Subcutaneous abdominal adipose tissue (tissue), 5 donors: ENCODE results near the gene MEIS2.

Experiments used
- H3K27ac ChIP-seq: one replicate; pipeline ENCODE4 v1.7.0; 2013; ENCODE audit warnings: low read depth, mild to moderate bottlenecking, inconsistent platforms, low read length, moderate library complexity
- H3K27me3 ChIP-seq, 5 donors: one replicate each; pipeline ENCODE4 v1.7.0; 2013; ENCODE audit warnings: low read length in 5 of 5, inconsistent platforms in 1 of 5; ENCODE audit not compliant: control insufficient read depth in 5 of 5, insufficient read depth in 4 of 5
- H3K36me3 ChIP-seq, 5 donors: one replicate each; pipeline ENCODE4 v1.7.0; 2013; ENCODE audit warnings: low read length in 5 of 5; ENCODE audit not compliant: control insufficient read depth in 5 of 5, insufficient read depth in 5 of 5
- H3K4me1 ChIP-seq, 5 donors: one replicate each; pipeline ENCODE4 v1.7.0; 2013; ENCODE audit warnings: low read length in 5 of 5, mild to moderate bottlenecking in 3 of 5, moderate library complexity in 1 of 5; ENCODE audit not compliant: control insufficient read depth in 5 of 5, insufficient read depth in 5 of 5
- H3K4me3 ChIP-seq, 5 donors: one replicate each; pipeline ENCODE4 v1.7.0; 2013; ENCODE audit warnings: low read length in 5 of 5, low read depth in 1 of 5
- H3K9ac ChIP-seq, 5 donors: one replicate each; pipeline ENCODE4 v1.7.0; 2013; ENCODE audit warnings: low read length in 5 of 5, mild to moderate bottlenecking in 4 of 5, moderate library complexity in 3 of 5
- H3K9me3 ChIP-seq, 5 donors: one replicate each; pipeline ENCODE4 v1.7.0; 2013; ENCODE audit warnings: low read length in 5 of 5; ENCODE audit not compliant: control insufficient read depth in 5 of 5
- donor health status: healthy.
- donor health status: healthy.
- donor health status: healthy.
- donor health status: healthy.
- donor health status: healthy.

Gene MEIS2

GRCh38 chr15:36886701-36887100 is 213.6 kb downstream of the MEIS2 start:
- H3K4me1 ChIP-seq, result peaks cover 0 to 33% (median 27%) of the 10 kb centered on the region in 5 donors
- H3K36me3 ChIP-seq, result peaks cover 0 to 3% (median 0%) of the 10 kb centered on the region in 5 donors
- H3K9ac ChIP-seq, result no peak overlapping the region
- no peak overlapping the region for H3K27ac ChIP-seq
- H3K27me3 ChIP-seq, result peaks cover 13 to 47% (median 43%) of the 10 kb centered on the region in 5 donors
- no peak overlapping the region for H3K4me3 ChIP-seq
- H3K9me3 ChIP-seq, result no peaks in the 10 kb centered on the region

DNA sequence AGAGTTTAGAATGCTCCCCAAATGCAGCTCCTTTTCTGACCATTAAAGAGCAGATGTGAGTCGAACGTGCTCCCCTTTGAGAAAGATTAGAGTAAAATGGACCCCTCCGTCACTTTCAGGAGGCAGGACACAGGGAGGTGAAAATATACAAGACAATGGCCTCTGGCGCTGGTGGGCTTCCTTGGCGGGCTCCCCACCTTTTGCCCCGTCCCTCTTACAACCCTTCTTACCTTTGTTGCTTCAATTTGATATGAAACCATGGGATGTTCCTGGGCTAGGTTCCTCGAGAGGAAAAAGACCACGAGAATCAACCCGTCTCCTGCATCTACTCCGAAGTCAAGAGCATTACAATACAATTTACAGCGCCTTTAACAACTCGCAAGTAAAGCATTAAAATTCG is 214.2 kb downstream of the MEIS2 start:
- Histone ChIP-seq H3K36me3 (no peaks in the 10 kb centered on the region), H3K9me3 (no peaks in the 10 kb centered on the region), H3K27me3 (peaks cover 13 to 50% (median 47%) of the 10 kb centered on the region in 5 donors), H3K27ac (no peak overlapping the region), H3K9ac (no peak overlapping the region), H3K4me3 (no peak overlapping the region), H3K4me1 (peaks cover 0 to 33% (median 27%) of the 10 kb centered on the region in 5 donors)

GRCh38 chr15:36885771-36886170 is 214.6 kb downstream of the MEIS2 start:
- H3K4me3 ChIP-seq, result no peak overlapping the region
- peaks cover 0 to 34% (median 27%) of the 10 kb centered on the region in 5 donors for H3K4me1 ChIP-seq
- no peak overlapping the region for H3K27ac ChIP-seq
- no peaks in the 10 kb centered on the region for H3K9me3 ChIP-seq
- H3K9ac ChIP-seq, result no peak overlapping the region
- peaks cover 13 to 55% (median 51%) of the 10 kb centered on the region in 5 donors for H3K27me3 ChIP-seq
- H3K36me3 ChIP-seq, result no peaks in the 10 kb centered on the region

DNA sequence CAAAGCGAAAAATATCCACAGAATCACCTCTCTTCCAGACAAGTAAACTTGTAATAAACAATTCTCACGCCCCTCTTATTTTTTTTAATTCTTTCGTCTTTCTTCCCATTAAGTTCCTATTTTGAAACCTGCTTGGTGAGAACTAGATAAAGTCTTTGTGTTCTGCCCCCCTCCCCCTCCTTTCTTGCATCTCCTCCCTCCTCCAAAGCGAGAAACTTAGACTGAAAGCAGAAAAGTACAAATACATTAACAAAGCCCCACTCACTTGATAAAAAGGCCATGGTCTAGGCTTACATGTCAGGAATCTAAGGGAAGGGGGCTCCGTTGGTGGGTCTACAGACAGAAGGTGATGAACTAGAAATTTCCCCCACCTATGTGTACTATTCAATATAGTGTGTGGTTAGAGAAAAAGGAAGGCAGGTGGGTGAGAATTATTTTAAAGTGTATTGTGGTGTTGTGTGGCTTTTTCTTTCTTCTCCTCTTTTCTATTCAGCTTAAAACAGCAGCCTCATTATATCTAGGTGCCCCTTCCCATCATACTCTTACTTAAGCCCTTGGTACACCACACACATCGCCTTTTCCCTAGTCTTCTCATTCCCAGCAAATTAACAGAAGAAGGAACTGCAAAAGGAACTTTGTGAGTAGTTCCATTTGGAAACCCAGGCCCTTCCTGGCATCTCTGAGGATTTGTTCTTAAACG is 215.3 kb downstream of the MEIS2 start:
- Histone ChIP-seq H3K27ac (no peak overlapping the region), H3K9ac (no peak overlapping the region), H3K9me3 (no peaks in the 10 kb centered on the region), H3K4me1 (peaks cover 0 to 41% (median 31%) of the 10 kb centered on the region in 5 donors), H3K27me3 (peaks cover 18 to 61% (median 58%) of the 10 kb centered on the region in 5 donors), H3K36me3 (no peaks in the 10 kb centered on the region), H3K4me3 (no peak overlapping the region)

DNA sequence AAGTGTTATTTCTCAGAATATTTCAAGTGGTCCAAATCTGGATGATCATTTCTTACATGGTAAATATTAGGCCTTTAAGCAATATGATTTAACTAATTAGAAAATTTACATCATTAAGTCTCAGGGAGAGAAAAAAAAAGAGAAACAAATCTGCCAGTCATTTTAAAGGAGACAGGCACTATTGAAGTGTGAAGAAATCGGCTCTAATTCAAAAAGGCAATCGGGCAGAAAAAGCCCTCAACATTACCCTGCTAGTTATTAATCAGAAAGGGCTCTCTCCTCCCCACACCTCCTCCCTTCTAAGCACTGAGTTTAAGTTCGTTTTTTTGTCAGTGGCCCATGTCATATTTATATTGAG is 215.9 kb downstream of the MEIS2 start:
- Histone ChIP-seq H3K27me3 (peaks cover 18 to 67% (median 63%) of the 10 kb centered on the region in 5 donors), H3K27ac (no peak overlapping the region), H3K4me1 (peaks cover 0 to 42% (median 31%) of the 10 kb centered on the region in 5 donors), H3K9me3 (no peaks in the 10 kb centered on the region), H3K36me3 (no peaks in the 10 kb centered on the region), H3K9ac (no peak overlapping the region), H3K4me3 (no peak overlapping the region)

DNA sequence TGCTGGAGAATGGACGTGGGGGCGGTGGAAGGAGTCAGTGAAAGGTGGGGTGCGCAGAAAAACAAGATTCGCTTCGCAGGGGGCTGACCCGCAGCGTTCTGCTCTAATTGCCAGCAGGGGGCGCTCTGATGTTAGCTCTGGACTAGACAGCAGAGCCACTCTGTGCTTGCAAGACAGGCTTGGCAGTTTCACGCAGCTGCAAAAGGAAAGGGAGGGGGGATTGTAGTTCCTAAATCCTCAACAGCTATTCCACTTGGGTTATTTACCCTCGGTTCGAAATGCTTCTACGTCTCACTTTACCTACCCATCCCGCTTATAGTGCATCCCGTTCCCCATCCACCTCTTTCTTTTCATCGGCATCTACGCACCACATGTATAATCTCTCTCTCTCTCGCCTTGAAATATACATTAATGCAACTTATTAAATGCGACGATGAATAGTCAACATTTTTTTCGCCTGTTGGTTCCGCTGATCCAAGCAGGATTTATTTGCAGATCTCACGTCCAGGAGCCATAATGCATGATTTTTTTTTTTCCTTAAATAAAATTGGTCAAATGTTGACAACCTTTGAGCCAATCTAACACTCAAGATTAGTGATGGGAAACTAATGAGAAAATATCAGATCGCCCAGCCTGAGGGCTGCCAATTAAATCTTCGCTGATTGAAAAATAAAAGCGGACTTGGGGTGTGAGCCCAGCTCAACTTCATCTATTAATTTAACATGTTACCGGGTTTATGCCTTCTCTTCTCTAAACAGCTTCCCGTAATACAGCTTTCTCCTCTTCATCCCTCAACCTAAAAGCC is 216.4 kb downstream of the MEIS2 start:
- Histone ChIP-seq H3K4me3 (peak overlapping the region in 4 of 5 donors; percentile 19 to 39 (median 36)), H3K9me3 (no peaks in the 10 kb centered on the region), H3K4me1 (peaks cover 0 to 42% (median 31%) of the 10 kb centered on the region in 5 donors), H3K36me3 (no peaks in the 10 kb centered on the region), H3K27ac (no peak overlapping the region), H3K27me3 (peaks cover 18 to 72% (median 69%) of the 10 kb centered on the region in 5 donors), H3K9ac (no peak overlapping the region)

DNA sequence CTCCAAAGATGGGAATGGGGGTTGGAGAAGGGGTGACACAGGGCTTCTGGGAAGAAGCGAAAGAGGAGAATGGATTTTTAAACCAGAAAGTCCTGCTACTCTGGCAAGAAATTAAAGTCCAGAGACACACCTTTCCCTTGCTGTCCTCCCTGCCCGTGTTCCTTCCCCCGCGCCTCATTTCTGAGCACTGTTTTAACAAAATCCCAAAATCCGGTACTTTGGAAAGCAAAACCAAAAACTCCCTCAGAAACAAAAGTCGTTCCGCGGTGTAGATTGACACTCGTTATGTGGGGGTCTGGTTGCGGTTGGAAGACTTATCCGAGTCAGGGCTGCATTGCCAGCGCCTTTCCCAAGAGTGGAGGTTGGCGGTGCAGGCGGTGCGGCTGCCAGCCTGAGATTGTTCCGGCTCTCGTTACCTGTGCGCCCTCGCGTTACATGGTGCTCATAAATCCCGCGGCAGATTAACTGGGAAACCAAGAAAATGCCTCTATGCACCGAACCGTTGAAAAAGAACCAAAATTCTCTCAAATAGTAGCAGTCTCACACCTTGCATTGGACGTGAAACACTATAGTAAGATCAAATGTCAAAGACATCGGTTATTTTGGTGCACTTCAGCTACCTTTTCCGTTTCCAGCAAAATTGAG is 217.7 kb downstream of the MEIS2 start:
- Histone ChIP-seq H3K27ac (no peak overlapping the region), H3K9ac (no peak overlapping the region), H3K9me3 (no peaks in the 10 kb centered on the region), H3K27me3 (peaks cover 16 to 69% (median 63%) of the 10 kb centered on the region in 5 donors), H3K36me3 (no peaks in the 10 kb centered on the region), H3K4me3 (peak overlapping the region in 3 of 5 donors; percentile 13 to 14 (median 13)), H3K4me1 (peaks cover 0 to 31% (median 28%) of the 10 kb centered on the region in 5 donors)

GRCh38 chr15:36882056-36882455 is 218.3 kb downstream of the MEIS2 start:
- peaks cover 15 to 67% (median 58%) of the 10 kb centered on the region in 5 donors for H3K27me3 ChIP-seq

GRCh38 chr15:36881516-36881915 is 218.8 kb downstream of the MEIS2 start:
- Histone ChIP-seq H3K27ac (no peak overlapping the region), H3K4me3 (no peak overlapping the region), H3K9me3 (no peaks in the 10 kb centered on the region), H3K36me3 (no peaks in the 10 kb centered on the region), H3K4me1 (peaks cover 0 to 29% (median 21%) of the 10 kb centered on the region in 5 donors), H3K9ac (no peak overlapping the region), H3K27me3 (peaks cover 15 to 65% (median 58%) of the 10 kb centered on the region in 5 donors)

More at GRCh38 chr15:36882056-36882455, 218.3 kb downstream of the MEIS2 start:
- Histone ChIP-seq H3K9ac (no peak overlapping the region), H3K9me3 (no peaks in the 10 kb centered on the region), H3K36me3 (no peaks in the 10 kb centered on the region), H3K4me3 (no peak overlapping the region), H3K27ac (no peak overlapping the region), H3K4me1 (peaks cover 0 to 29% (median 22%) of the 10 kb centered on the region in 5 donors)
